ENCODE measurements around the gene CHI3L1. TPM values are rescaled to one million over a fixed set of nuclear protein-coding genes. Genes with fewer than 3 reads are reported as not detected.

The CHI3L1 gene
- total RNA-seq, 1 experiment from 2014 or later: not detected

DNA sequence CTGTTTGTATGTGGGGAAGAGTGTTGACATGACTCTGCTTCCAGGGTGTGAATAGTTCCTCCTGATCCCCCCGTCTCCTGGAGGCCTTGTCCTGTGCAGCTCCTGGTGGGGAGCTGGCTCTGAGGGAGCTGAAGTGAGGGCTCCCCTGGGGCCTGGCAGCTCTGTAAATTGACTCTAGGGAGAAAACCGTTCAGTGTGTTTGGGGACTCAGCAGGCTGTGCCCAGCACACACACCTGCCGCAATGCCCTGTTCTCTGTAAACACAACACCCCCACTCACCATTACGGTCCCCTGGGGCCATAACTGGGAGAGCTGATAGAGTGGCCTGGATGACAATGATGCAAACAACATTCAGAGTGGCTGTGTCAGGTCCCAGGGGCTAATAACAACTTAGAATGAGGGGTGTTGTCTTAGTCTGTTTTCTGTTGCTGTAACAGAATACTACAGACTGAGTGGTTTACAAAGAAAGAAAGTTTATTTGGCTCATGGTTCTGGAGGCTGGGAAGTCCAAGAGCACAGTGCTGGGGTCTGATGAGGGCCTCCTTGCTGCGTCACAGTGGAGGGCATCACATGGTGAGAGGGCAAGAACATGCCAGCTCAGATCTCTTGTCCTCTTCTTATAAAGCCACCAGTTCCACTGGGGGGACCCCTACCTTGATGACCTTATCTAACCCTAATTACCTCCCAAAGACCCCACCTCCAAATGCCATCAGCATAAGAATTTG, 43.7 kb downstream of the CHI3L1 start:
- H3K56ac ChIP-seq (ENCODE audit: insufficient read length, low read depth, low read length): no peak overlapping the region
- no peaks in the 10 kb centered on the region for H3K9me3 ChIP-seq (ENCODE audit: control insufficient read depth, low read depth, low read length)
- no peak overlapping the region for H2AFZ ChIP-seq (ENCODE audit: low read length)
- H3K27me3 ChIP-seq (ENCODE audit: insufficient read depth, low read length): no peaks in the 10 kb centered on the region
- no peak overlapping the region for H2AK5ac ChIP-seq (ENCODE audit: insufficient read length, low read length)
- H2BK15ac ChIP-seq (ENCODE audit: low read depth, low read length): no peak overlapping the region
- no peak overlapping the region for H3K27ac ChIP-seq (ENCODE audit: insufficient read length, low read depth, low read length)
- no peak overlapping the region for H3T11ph ChIP-seq (ENCODE audit: low read length)
- no peak overlapping the region for H2BK20ac ChIP-seq (ENCODE audit: low read depth, low read length, poor library complexity, severe bottlenecking)
- no peak for DNase-seq
- no peak overlapping the region for H3K4me2 ChIP-seq (ENCODE audit: insufficient read depth, insufficient read length, low read length)
- no peaks in the 10 kb centered on the region for H3K79me1 ChIP-seq (ENCODE audit: insufficient read depth, low read depth, low read length, poor library complexity, severe bottlenecking)
- H3K23ac ChIP-seq (ENCODE audit: insufficient read length, low read depth, low read length): no peak overlapping the region
- no peaks in the 10 kb centered on the region for H4K20me1 ChIP-seq (ENCODE audit: control insufficient read depth, insufficient read depth, insufficient read length)
- no peak overlapping the region for H3K18ac ChIP-seq (ENCODE audit: insufficient read length, low read depth, low read length)
- TF ChIP-seq, protein P1, sequence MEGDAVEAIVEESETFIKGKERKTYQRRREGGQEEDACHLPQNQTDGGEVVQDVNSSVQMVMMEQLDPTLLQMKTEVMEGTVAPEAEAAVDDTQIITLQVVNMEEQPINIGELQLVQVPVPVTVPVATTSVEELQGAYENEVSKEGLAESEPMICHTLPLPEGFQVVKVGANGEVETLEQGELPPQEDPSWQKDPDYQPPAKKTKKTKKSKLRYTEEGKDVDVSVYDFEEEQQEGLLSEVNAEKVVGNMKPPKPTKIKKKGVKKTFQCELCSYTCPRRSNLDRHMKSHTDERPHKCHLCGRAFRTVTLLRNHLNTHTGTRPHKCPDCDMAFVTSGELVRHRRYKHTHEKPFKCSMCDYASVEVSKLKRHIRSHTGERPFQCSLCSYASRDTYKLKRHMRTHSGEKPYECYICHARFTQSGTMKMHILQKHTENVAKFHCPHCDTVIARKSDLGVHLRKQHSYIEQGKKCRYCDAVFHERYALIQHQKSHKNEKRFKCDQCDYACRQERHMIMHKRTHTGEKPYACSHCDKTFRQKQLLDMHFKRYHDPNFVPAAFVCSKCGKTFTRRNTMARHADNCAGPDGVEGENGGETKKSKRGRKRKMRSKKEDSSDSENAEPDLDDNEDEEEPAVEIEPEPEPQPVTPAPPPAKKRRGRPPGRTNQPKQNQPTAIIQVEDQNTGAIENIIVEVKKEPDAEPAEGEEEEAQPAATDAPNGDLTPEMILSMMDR (conservative IDR thresholded peaks at IDR 0.05): no peak
- peaks cover 0 to 9% (median 2%) of the 10 kb centered on the region in 3 experiments; a peak in 3 of 7 replicates for H3K36me3 Mint-ChIP-seq (ENCODE audit: insufficient read depth in 1 of 3, low read depth in 3 of 3)
- no peak overlapping the region for H4K5ac ChIP-seq (ENCODE audit: insufficient read length, low read depth, low read length)
- no peak overlapping the region for H2BK5ac ChIP-seq (ENCODE audit: insufficient read length, low read length)
- H3K27me3 Mint-ChIP-seq (ENCODE audit: low read depth): no peaks in the 10 kb centered on the region; the same call in 1 of the 2 replicates
- H3K4ac ChIP-seq (ENCODE audit: low read depth, low read length): no peak overlapping the region
- no peak overlapping the region for H3K9ac ChIP-seq (ENCODE audit: extremely low read depth, insufficient read length, low read length)
- H3K14ac ChIP-seq (ENCODE audit: insufficient read depth, low read length): no peak overlapping the region
- H3K9me3 Mint-ChIP-seq: peaks cover 4 to 8% of the 10 kb centered on the region in 2 experiments; a peak in 3 of 5 replicates
- H2BK120ac ChIP-seq (ENCODE audit: low read depth, low read length, poor library complexity, severe bottlenecking): no peak overlapping the region
- peaks cover 18% of the 10 kb centered on the region; the same call in 1 of the 2 replicates for H3K4me1 ChIP-seq (ENCODE audit: insufficient read depth, low read length)
- H3K4me3 Mint-ChIP-seq: no peak overlapping the region
- no peaks in the 10 kb centered on the region for H3K23me2 ChIP-seq (ENCODE audit: insufficient read length, low read depth, low read length, poor library complexity, severe bottlenecking)
- no peak overlapping the region for H4K91ac ChIP-seq (ENCODE audit: insufficient read length, low read depth, low read length)
- H4K8ac ChIP-seq (replicated peaks; ENCODE audit: insufficient read length, low read depth, low read length): no peak overlapping the region
- H3K27ac Mint-ChIP-seq: no peak overlapping the region
- H3K4me1 Mint-ChIP-seq: peaks cover 40 to 46% of the 10 kb centered on the region in 2 experiments
- no peaks in the 10 kb centered on the region for H3K79me2 ChIP-seq (ENCODE audit: insufficient read depth, low read length)
- no peak overlapping the region for H2BK12ac ChIP-seq (ENCODE audit: insufficient read length, low read depth, low read length)
- WGBS (ENCODE audit: extremely low coverage, insufficient read length, low lambda C conversion rate): no CpG with 5 or more reads among the region's 5 CpGs
